Mesenchymal stem cell (in vitro differentiated cells and primary cell): ENCODE data around the gene CREBRF.
"Not testable (repeated sequence)": the region's sequence is repeated elsewhere in the genome, so short reads cannot be mapped to it uniquely, and the experiment has no call there.

Experiments used
- DNase-seq: peaks from one replicate; pipeline ENCODE4 v3.0.0-alpha.2; 2013
- H2AFZ ChIP-seq: one replicate; pipeline ENCODE4 v1.6.1; 2013; ENCODE audit warnings: low read depth, mild to moderate bottlenecking, control low read depth, inconsistent platforms, low read length, moderate library complexity
- H2AK5ac ChIP-seq: 2 replicates; pipeline ENCODE4 v1.6.1; 2013; ENCODE audit warnings: low read length, moderate library complexity, mild to moderate bottlenecking, inconsistent platforms; ENCODE audit not compliant: severe bottlenecking
- H2BK120ac ChIP-seq: one replicate; pipeline ENCODE4 v1.6.1; 2013; ENCODE audit warnings: low read depth, mild to moderate bottlenecking, inconsistent platforms, low read length, moderate library complexity
- H2BK12ac ChIP-seq, 2 experiments: one replicate each; pipeline ENCODE4 v1.6.1; 2013; ENCODE audit warnings: inconsistent platforms in 2 of 2, low read length in 2 of 2, mild to moderate bottlenecking in 2 of 2, moderate library complexity in 2 of 2, control low read depth in 1 of 2
- H2BK15ac ChIP-seq: one replicate; pipeline ENCODE4 v1.6.1; 2013; ENCODE audit warnings: mild to moderate bottlenecking, low read depth, inconsistent platforms; ENCODE audit not compliant: poor library complexity, severe bottlenecking
- H2BK5ac ChIP-seq: 2 replicates; pipeline ENCODE4 v1.6.1; 2013; ENCODE audit warnings: low read depth, mild to moderate bottlenecking, low read length, control low read depth, inconsistent platforms; ENCODE audit not compliant: poor library complexity, severe bottlenecking
- H3K14ac ChIP-seq, 2 experiments: one replicate each; pipeline ENCODE4 v1.6.1; 2013; ENCODE audit warnings: inconsistent platforms in 2 of 2, low read length in 2 of 2, control low read depth in 1 of 2, mild to moderate bottlenecking in 1 of 2, moderate library complexity in 1 of 2
- H3K18ac ChIP-seq, 2 experiments: one replicate each; pipeline ENCODE4 v1.6.1; 2013; ENCODE audit warnings: inconsistent platforms in 2 of 2, low read length in 2 of 2, control low read depth in 1 of 2, low read depth in 1 of 2, mild to moderate bottlenecking in 1 of 2
- H3K23ac ChIP-seq, 2 experiments: one replicate each; pipeline ENCODE4 v1.6.1; 2013; ENCODE audit warnings: inconsistent platforms in 2 of 2, low read length in 2 of 2, mild to moderate bottlenecking in 2 of 2, moderate library complexity in 2 of 2, control low read depth in 1 of 2
- H3K27ac ChIP-seq: 2 replicates; pipeline ENCODE4 v1.5.1; 2013; ENCODE audit warnings: mild to moderate bottlenecking, moderate library complexity, low read length, control low read depth, inconsistent platforms; ENCODE audit not compliant: poor library complexity, severe bottlenecking
- H3K27me3 ChIP-seq, 2 experiments: 2 replicates each; pipeline versions ENCODE4 v1.6.1 to v1.7.0; 2013; ENCODE audit warnings: low read length in 2 of 2, mild to moderate bottlenecking in 2 of 2, moderate library complexity in 2 of 2, control low read depth in 1 of 2, inconsistent platforms in 1 of 2; ENCODE audit not compliant: control insufficient read depth in 1 of 2, insufficient read depth in 1 of 2
- H3K36me3 ChIP-seq, 2 experiments: 2 replicates each; pipeline versions ENCODE4 v1.6.1 to v1.7.0; 2013; ENCODE audit warnings: low read length in 2 of 2, control low read depth in 1 of 2, inconsistent platforms in 1 of 2, low read depth in 1 of 2, mild to moderate bottlenecking in 1 of 2; ENCODE audit not compliant: insufficient read depth in 2 of 2, control insufficient read depth in 1 of 2
- H3K4ac ChIP-seq, 2 experiments: one replicate each; pipeline ENCODE4 v1.6.1; 2013; ENCODE audit warnings: inconsistent platforms in 2 of 2, low read length in 2 of 2, mild to moderate bottlenecking in 2 of 2, moderate library complexity in 2 of 2, control low read depth in 1 of 2, low read depth in 1 of 2
- H3K4me1 ChIP-seq: 2 replicates; pipeline ENCODE4 v1.6.1; 2013; ENCODE audit warnings: low read depth, low read length, control low read depth; ENCODE audit not compliant: control insufficient read depth, insufficient read depth
- H3K4me2 ChIP-seq: 2 replicates; pipeline ENCODE4 v1.6.1; 2013; ENCODE audit warnings: low read length, mild to moderate bottlenecking, inconsistent platforms; ENCODE audit not compliant: poor library complexity, severe bottlenecking
- H3K4me3 ChIP-seq, 2 experiments: 2 replicates each; pipeline versions ENCODE4 v1.5.1 to v1.7.0; 2013; ENCODE audit warnings: low read length in 2 of 2, mild to moderate bottlenecking in 2 of 2, control low read depth in 1 of 2, low read depth in 1 of 2; ENCODE audit not compliant: insufficient read depth in 1 of 2
- H3K79me1 ChIP-seq: replicated peaks from 2 replicates; pipeline ENCODE4 v1.6.1; 2013; ENCODE audit warnings: mild to moderate bottlenecking, control low read depth, low read length, inconsistent platforms; ENCODE audit not compliant: poor library complexity, severe bottlenecking
- H3K9ac ChIP-seq: 2 replicates; pipeline ENCODE4 v1.7.0; 2013; ENCODE audit warnings: mild to moderate bottlenecking, low read length, moderate library complexity
- H3K9me3 ChIP-seq: 2 replicates; pipeline ENCODE4 v1.7.0; 2013; ENCODE audit warnings: mild to moderate bottlenecking, low read length; ENCODE audit not compliant: control insufficient read depth
- H4K8ac ChIP-seq: one replicate; pipeline ENCODE4 v1.6.1; 2013; ENCODE audit warnings: inconsistent platforms, mild to moderate bottlenecking, low read length, moderate library complexity
- H4K91ac ChIP-seq: one replicate; pipeline ENCODE4 v1.6.1; 2013; ENCODE audit warnings: mild to moderate bottlenecking, low read length, inconsistent platforms
- WGBS: methylation state at CpG from one replicate; pipeline ENCODE4 v1.1.7; 2013; ENCODE audit warnings: mixed read lengths; 5-methylcytosine and 5-hydroxymethylcytosine counted together

CREBRF gene

GRCh38 chr5:173029499-173029921 lies 26.6 kb upstream of the CREBRF start:
- peak overlapping the region in 1 of 2 experiments; percentile 19 for H3K14ac ChIP-seq
- WGBS, result 65% methylated on average over 5 of the region's 5 CpGs
- H2BK5ac ChIP-seq, result peak overlapping the region; percentile 24
- H2BK120ac ChIP-seq, result peak overlapping the region; percentile 52
- peak overlapping the region; percentile 1 for H2AK5ac ChIP-seq
- H3K4me3 ChIP-seq, result no peak overlapping the region
- H3K18ac ChIP-seq, result no peak overlapping the region
- H2BK15ac ChIP-seq, result no peak overlapping the region
- peaks cover 24% of the 10 kb centered on the region for H3K79me1 ChIP-seq
- H2AFZ ChIP-seq, result no peak overlapping the region
- peak overlapping the region; percentile 91 for H3K27ac ChIP-seq
- H2BK12ac ChIP-seq, result no peak overlapping the region
- no peak overlapping the region for H4K8ac ChIP-seq
- H4K91ac ChIP-seq, result no peak overlapping the region
- no peaks in the 10 kb centered on the region for H3K9me3 ChIP-seq
- peak overlapping the region; percentile 46 for H3K4me2 ChIP-seq
- H3K4me1 ChIP-seq, result peaks cover 17% of the 10 kb centered on the region
- no peaks in the 10 kb centered on the region for H3K27me3 ChIP-seq
- no peak overlapping the region for H3K9ac ChIP-seq
- no peak overlapping the region for H3K23ac ChIP-seq
- DNase-seq, result peak; percentile 28
- H3K36me3 ChIP-seq, result peaks cover 4 to 49% of the 10 kb centered on the region in 2 experiments
- no peak overlapping the region for H3K4ac ChIP-seq

GRCh38 chr5:173032096-173032495 lies 24.1 kb upstream of the CREBRF start:
- H2BK15ac ChIP-seq, H4K91ac ChIP-seq, H4K8ac ChIP-seq, H2BK12ac ChIP-seq, H2BK5ac ChIP-seq, H3K4me2 ChIP-seq, H3K9me3 ChIP-seq, H2AK5ac ChIP-seq, H3K4me3 ChIP-seq, H2AFZ ChIP-seq, H3K9ac ChIP-seq, H2BK120ac ChIP-seq, H3K4ac ChIP-seq, H3K27ac ChIP-seq, H3K23ac ChIP-seq, H3K14ac ChIP-seq, H3K27me3 ChIP-seq, DNase-seq, H3K18ac ChIP-seq: not testable (repeated sequence)
- Histone ChIP-seq H3K79me1 (peaks cover 33% of the 10 kb centered on the region), H3K4me1 (peaks cover 13% of the 10 kb centered on the region), H3K36me3 (peaks cover 9 to 52% of the 10 kb centered on the region in 2 experiments)
- WGBS, result 100% methylated on average over 1 of the region's 3 CpGs

- no peak overlapping the region for H2BK12ac ChIP-seq
- no peak overlapping the region for H2BK15ac ChIP-seq
- H3K23ac ChIP-seq, result no peak overlapping the region
- H2BK120ac ChIP-seq, result no peak overlapping the region
- no peak overlapping the region for H3K9ac ChIP-seq
- no peak overlapping the region for H4K8ac ChIP-seq
- no peak overlapping the region for H2BK5ac ChIP-seq
- no peak overlapping the region for H4K91ac ChIP-seq
- no peak overlapping the region for H3K18ac ChIP-seq
- WGBS, result 100% methylated on average over 2 of the region's 3 CpGs
- H3K4me3 ChIP-seq, result no peak overlapping the region
- H3K27me3 ChIP-seq, result no peaks in the 10 kb centered on the region
- no peak overlapping the region for H3K14ac ChIP-seq
- no peak for DNase-seq
- no peaks in the 10 kb centered on the region for H3K9me3 ChIP-seq
- no peak overlapping the region for H2AFZ ChIP-seq
- H3K27ac ChIP-seq, result no peak overlapping the region
- H2AK5ac ChIP-seq, result no peak overlapping the region
- H3K4me1 ChIP-seq, result peaks cover 13% of the 10 kb centered on the region
- peaks cover 31% of the 10 kb centered on the region for H3K79me1 ChIP-seq
- no peak overlapping the region for H3K4ac ChIP-seq
- H3K36me3 ChIP-seq, result peaks cover 9 to 51% of the 10 kb centered on the region in 2 experiments
- no peak overlapping the region for H3K4me2 ChIP-seq
Measured at GRCh38 chr5:173032730-173033129, 23.4 kb upstream of the CREBRF start.

GRCh38 chr5:173033923-173034322 lies 22.2 kb upstream of the CREBRF start:
- H2AFZ ChIP-seq, result no peak overlapping the region
- no peak overlapping the region for H2BK5ac ChIP-seq
- no peak overlapping the region for H2BK12ac ChIP-seq
- H4K8ac ChIP-seq, result no peak overlapping the region
- H3K23ac ChIP-seq, result no peak overlapping the region
- no peak overlapping the region for H2AK5ac ChIP-seq
- no peak overlapping the region for H2BK120ac ChIP-seq
- no peaks in the 10 kb centered on the region for H3K27me3 ChIP-seq
- peaks cover 30% of the 10 kb centered on the region for H3K79me1 ChIP-seq
- no peak overlapping the region for H3K4me3 ChIP-seq
- H3K4ac ChIP-seq, result no peak overlapping the region
- no peak overlapping the region for H2BK15ac ChIP-seq
- H4K91ac ChIP-seq, result no peak overlapping the region
- H3K9me3 ChIP-seq, result no peaks in the 10 kb centered on the region
- no peak overlapping the region for H3K14ac ChIP-seq
- WGBS, result 96% methylated on average over 6 of the region's 6 CpGs
- H3K27ac ChIP-seq, result no peak overlapping the region
- H3K4me2 ChIP-seq, result no peak overlapping the region
- peaks cover 10% of the 10 kb centered on the region for H3K4me1 ChIP-seq
- H3K9ac ChIP-seq, result no peak overlapping the region
- no peak for DNase-seq
- H3K36me3 ChIP-seq, result peaks cover 9 to 43% of the 10 kb centered on the region in 2 experiments
- no peak overlapping the region for H3K18ac ChIP-seq
